ENCODE measurements around the gene MTA2. TPM values are rescaled to one million over a fixed set of nuclear protein-coding genes. Genes with fewer than 3 reads are reported as not detected.

Gene MTA2
- total RNA-seq, 1 donor from 2014 or later, result 172 TPM

DNA sequence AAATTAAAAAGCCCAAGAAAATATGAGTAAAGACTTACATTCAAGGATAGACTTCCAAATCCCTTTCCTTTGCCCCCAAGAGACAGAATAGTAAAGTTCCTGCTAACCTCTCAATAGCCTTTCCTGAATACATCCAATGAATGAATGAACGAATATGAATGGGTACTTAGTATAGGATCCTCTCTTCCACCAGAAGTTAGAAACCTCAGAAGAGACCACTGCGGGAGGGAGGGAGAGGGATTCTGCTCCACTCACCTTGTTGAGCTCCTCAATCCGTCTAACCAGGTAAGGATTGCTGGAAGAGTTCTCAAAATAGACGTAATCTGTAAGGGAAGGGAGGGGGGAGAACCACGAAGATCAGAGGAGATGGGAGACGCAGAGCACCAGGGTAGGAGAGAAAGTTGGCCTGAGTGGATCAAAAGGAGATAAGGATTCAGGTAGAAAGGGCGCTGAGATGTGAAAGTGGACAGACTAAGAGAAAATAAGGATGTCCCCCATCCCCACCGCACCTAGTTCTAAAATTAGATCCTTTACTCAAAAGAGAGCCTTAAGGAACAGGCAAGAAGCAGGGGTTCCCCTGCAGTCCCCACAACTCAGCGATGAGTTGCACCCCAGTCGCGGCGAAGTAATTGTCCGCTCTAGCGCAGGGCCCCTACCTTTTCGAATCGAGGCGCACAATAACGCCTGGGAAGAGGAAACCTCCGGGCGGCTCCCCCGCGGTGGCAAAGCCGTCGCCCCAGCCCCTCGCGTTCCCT is 1.1 kb downstream of the MTA2 start:
- DNase-seq, result no peak
- H3K4me1 Mint-ChIP-seq (ENCODE audit: low read depth, unreplicated experiment), result peaks cover 23% of the 10 kb centered on the region
- peaks cover 27% of the 10 kb centered on the region for H3K27me3 Mint-ChIP-seq (ENCODE audit: unreplicated experiment)
- peaks cover 8% of the 10 kb centered on the region for H3K36me3 Mint-ChIP-seq (ENCODE audit: unreplicated experiment)
- TF ChIP-seq, protein P1, sequence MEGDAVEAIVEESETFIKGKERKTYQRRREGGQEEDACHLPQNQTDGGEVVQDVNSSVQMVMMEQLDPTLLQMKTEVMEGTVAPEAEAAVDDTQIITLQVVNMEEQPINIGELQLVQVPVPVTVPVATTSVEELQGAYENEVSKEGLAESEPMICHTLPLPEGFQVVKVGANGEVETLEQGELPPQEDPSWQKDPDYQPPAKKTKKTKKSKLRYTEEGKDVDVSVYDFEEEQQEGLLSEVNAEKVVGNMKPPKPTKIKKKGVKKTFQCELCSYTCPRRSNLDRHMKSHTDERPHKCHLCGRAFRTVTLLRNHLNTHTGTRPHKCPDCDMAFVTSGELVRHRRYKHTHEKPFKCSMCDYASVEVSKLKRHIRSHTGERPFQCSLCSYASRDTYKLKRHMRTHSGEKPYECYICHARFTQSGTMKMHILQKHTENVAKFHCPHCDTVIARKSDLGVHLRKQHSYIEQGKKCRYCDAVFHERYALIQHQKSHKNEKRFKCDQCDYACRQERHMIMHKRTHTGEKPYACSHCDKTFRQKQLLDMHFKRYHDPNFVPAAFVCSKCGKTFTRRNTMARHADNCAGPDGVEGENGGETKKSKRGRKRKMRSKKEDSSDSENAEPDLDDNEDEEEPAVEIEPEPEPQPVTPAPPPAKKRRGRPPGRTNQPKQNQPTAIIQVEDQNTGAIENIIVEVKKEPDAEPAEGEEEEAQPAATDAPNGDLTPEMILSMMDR (IDR thresholded peaks at IDR 0.05; ENCODE audit: partially characterized antibody, unreplicated experiment), result no peak
- peaks cover 28% of the 10 kb centered on the region for H3K9me3 Mint-ChIP-seq (ENCODE audit: unreplicated experiment)
- peak overlapping the region; percentile 99 for H3K4me3 Mint-ChIP-seq (ENCODE audit: unreplicated experiment)
- peak overlapping the region; percentile 93 for H3K27ac Mint-ChIP-seq (ENCODE audit: unreplicated experiment)

DNA sequence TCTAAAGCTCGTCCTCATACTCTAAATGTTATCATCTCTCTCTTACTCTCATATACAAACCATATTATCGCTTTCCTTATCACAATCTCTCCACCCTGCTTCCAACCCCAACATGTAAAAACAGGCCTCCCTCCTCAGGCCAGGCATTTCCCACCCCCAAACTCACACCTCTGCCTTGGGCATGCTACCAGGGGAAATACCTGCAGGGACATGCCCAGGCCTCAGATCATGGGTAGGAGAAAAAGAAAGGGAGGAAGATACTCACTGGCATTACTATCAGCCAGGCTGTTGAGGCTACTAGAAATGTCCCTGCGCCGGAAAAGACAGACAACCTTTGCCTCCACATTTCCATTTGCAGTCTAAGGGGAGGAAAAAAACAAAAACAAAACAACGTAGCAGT is 1.8 kb downstream of the MTA2 start:
- H3K4me1 Mint-ChIP-seq (ENCODE audit: low read depth, unreplicated experiment), result peaks cover 23% of the 10 kb centered on the region
- TF ChIP-seq, protein P1 (IDR thresholded peaks at IDR 0.05; ENCODE audit: partially characterized antibody, unreplicated experiment), result no peak
- DNase-seq, result no peak
- peak overlapping the region; percentile 99 for H3K4me3 Mint-ChIP-seq (ENCODE audit: unreplicated experiment)
- H3K27ac Mint-ChIP-seq (ENCODE audit: unreplicated experiment), result peak overlapping the region; percentile 93
- peaks cover 8% of the 10 kb centered on the region for H3K36me3 Mint-ChIP-seq (ENCODE audit: unreplicated experiment)
- peaks cover 32% of the 10 kb centered on the region for H3K9me3 Mint-ChIP-seq (ENCODE audit: unreplicated experiment)
- peaks cover 27% of the 10 kb centered on the region for H3K27me3 Mint-ChIP-seq (ENCODE audit: unreplicated experiment)

DNA sequence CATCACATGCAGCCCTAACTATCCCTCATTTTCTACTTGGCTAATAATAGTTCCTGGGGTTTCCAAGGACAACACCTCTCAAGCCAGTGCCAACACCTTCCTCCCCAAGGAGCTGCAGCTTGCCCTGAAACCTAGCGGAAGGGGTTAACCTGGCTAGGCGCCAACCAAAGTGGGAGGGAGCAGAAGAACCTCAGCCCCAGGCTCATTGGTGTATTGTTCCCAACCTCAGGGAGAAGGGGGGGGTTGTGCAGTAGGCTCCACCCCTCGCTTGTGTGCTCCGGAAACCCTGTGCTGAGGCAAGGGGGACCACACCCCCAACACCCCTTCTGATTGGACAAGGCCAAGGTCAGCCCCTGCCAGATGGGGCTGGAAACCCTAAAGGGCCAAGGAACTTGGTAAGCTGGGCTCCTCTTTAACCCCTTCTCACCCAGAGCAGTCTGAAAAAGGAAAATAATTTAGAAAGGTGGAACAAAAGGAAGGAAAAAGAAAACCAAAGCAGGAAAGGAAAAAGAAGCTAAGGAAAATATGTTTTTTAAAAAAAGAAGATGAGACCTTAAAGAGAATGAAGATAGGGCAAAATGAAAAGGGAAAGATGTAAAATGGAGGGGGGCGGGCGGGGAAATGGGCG is 2.5 kb downstream of the MTA2 start:
- TF ChIP-seq, protein P1 (IDR thresholded peaks at IDR 0.05; ENCODE audit: partially characterized antibody, unreplicated experiment), result no peak
- Mint-ChIP-seq H3K4me1 (ENCODE audit: low read depth, unreplicated experiment) (peaks cover 23% of the 10 kb centered on the region), H3K36me3 (ENCODE audit: unreplicated experiment) (peaks cover 8% of the 10 kb centered on the region), H3K9me3 (ENCODE audit: unreplicated experiment) (peaks cover 32% of the 10 kb centered on the region), H3K27me3 (ENCODE audit: unreplicated experiment) (peaks cover 25% of the 10 kb centered on the region), H3K27ac (ENCODE audit: unreplicated experiment) (peak overlapping the region; percentile 93), H3K4me3 (ENCODE audit: unreplicated experiment) (peak overlapping the region; percentile 99)
- DNase-seq, result peak; percentile 92

DNA sequence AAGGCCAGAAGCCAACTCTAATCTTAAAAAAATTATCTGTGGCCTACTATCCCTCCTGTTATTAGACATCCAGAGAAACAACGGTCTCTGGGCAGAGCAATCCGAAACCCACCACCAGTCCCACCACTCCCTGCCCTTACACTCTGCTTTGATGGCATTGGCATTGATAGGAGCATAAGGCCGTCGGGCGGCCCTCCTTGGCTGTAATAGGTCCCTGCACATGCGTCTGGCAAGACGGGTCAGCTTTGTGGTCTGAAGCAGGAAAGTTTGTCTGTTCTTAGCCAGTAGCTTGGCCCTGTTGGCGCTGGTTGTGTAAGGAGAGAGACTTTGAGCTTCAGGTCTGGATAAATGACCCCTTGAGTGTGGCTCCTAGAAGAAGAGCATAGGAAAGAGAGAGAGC is 6.5 kb downstream of the MTA2 start:
- DNase-seq, result no peak
- Mint-ChIP-seq H3K27ac (ENCODE audit: unreplicated experiment) (no peak overlapping the region), H3K4me3 (ENCODE audit: unreplicated experiment) (no peak overlapping the region), H3K36me3 (ENCODE audit: unreplicated experiment) (no peaks in the 10 kb centered on the region), H3K4me1 (ENCODE audit: low read depth, unreplicated experiment) (peaks cover 32% of the 10 kb centered on the region), H3K9me3 (ENCODE audit: unreplicated experiment) (peaks cover 36% of the 10 kb centered on the region), H3K27me3 (ENCODE audit: unreplicated experiment) (peaks cover 7% of the 10 kb centered on the region)
- TF ChIP-seq, protein P1 (IDR thresholded peaks at IDR 0.05; ENCODE audit: partially characterized antibody, unreplicated experiment), result no peak

All from glutamatergic neuron (in vitro differentiated cells).